Measurements from ENCODE around the gene BEND6.

GRCh38 chr6:56954403-56955170 lies at the start of gene BEND6:
- TF ChIP-seq CTCF (IDR thresholded peaks at IDR 0.05) (no peak), EZH2 (IDR thresholded peaks at IDR 0.05; ENCODE audit: borderline replicate concordance, insufficient read depth, low read depth, low read length, poor library complexity, severe bottlenecking) (no peak)

Data from B cell (primary cell).